ENCODE data around the gene ASB3.

DNA sequence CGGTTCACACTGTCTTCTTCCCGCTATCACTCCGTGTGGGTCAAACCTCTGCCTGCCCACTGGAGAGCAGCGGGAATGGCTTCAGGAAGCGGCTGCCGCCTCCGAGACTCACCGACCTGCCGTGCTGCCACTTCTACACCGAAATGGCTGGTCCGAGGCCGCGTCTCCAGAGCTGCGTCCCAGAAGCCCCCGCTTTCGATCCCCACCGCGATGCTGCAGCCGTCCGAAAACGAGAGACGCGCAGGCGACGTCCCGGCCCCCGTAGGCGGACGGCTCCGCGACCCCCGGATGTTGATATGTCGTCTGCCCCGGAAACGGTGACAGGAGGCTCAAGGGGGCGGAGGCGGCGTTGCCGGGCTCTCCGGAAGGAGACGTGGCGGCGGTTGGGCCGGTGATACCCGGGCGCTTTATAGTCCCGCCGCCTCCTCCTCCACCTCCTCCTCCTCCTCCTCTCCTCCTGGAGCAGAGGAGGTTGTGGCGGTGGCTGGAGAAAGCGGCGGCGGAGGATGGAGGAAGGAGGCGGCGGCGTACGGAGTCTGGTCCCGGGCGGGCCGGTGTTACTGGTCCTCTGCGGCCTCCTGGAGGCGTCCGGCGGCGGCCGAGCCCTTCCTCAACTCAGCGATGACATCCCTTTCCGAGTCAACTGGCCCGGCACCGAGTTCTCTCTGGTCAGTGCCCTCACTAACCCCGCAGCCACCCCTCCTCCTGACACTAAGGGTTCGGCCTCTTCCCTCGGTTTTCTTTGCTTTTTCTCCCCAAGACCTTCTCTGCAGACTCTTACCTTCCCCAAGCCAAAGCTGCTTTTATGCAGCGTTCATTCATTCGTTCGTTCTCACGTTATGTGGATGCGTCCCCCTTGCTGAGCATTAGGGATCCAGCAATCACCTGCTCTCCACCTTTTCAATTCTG, at the start of gene ASB3, which contains the start of gene ERLEC1:
- peak; percentile 51 for TF ChIP-seq POLR2A (IDR thresholded peaks at IDR 0.05)
- TF ChIP-seq, protein P1, sequence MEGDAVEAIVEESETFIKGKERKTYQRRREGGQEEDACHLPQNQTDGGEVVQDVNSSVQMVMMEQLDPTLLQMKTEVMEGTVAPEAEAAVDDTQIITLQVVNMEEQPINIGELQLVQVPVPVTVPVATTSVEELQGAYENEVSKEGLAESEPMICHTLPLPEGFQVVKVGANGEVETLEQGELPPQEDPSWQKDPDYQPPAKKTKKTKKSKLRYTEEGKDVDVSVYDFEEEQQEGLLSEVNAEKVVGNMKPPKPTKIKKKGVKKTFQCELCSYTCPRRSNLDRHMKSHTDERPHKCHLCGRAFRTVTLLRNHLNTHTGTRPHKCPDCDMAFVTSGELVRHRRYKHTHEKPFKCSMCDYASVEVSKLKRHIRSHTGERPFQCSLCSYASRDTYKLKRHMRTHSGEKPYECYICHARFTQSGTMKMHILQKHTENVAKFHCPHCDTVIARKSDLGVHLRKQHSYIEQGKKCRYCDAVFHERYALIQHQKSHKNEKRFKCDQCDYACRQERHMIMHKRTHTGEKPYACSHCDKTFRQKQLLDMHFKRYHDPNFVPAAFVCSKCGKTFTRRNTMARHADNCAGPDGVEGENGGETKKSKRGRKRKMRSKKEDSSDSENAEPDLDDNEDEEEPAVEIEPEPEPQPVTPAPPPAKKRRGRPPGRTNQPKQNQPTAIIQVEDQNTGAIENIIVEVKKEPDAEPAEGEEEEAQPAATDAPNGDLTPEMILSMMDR (IDR thresholded peaks at IDR 0.05), result no peak
- TF ChIP-seq EP300 (IDR thresholded peaks at IDR 0.05), result no peak

Measured in ovary (tissue), 3 donors.